Endodermal cell (in vitro differentiated cells): Measurements from ENCODE around the gene HS6ST2. TPM values are rescaled to one million over a fixed set of nuclear protein-coding genes. Genes with fewer than 3 reads are reported as not detected.

Experiments used
- DNase-seq: peaks from one replicate; pipeline ENCODE4 v3.0.0-alpha.2; 2017
- H3K27ac ChIP-seq: 2 replicates; pipeline ENCODE4 v1.5.1; 2013; ENCODE audit warnings: mild to moderate bottlenecking, low read depth, low read length, moderate library complexity
- H3K27me3 ChIP-seq: 2 replicates; pipeline ENCODE4 v1.6.1; 2013; ENCODE audit warnings: mild to moderate bottlenecking, low read length, moderate library complexity; ENCODE audit not compliant: insufficient read depth, control insufficient read depth, poor library complexity, severe bottlenecking
- H3K36me3 ChIP-seq: 2 replicates; pipeline ENCODE4 v1.7.0; 2013; ENCODE audit warnings: mild to moderate bottlenecking, low read length, moderate library complexity; ENCODE audit not compliant: control insufficient read depth, insufficient read depth
- H3K4me1 ChIP-seq: one replicate; pipeline ENCODE4 v1.7.0; 2013; ENCODE audit warnings: low read length; ENCODE audit not compliant: control insufficient read depth, insufficient read depth
- H3K4me3 ChIP-seq: 2 replicates; pipeline ENCODE4 v1.5.1; 2013; ENCODE audit warnings: mild to moderate bottlenecking, low read length, moderate library complexity
- H3K9ac ChIP-seq: 2 replicates; pipeline ENCODE4 v1.6.1; 2013; ENCODE audit warnings: mild to moderate bottlenecking, low read length, moderate library complexity; ENCODE audit not compliant: poor library complexity, severe bottlenecking; ENCODE audit errors: extremely low read depth
- H3K9me3 ChIP-seq: 2 replicates; pipeline ENCODE4 v1.6.1; 2013; ENCODE audit warnings: mild to moderate bottlenecking, low read length, moderate library complexity; ENCODE audit not compliant: control insufficient read depth
- H3K27ac Mint-ChIP-seq: 2 replicates; pipeline ENCODE4 v1.8.0; 2020; ENCODE audit warnings: mixed read lengths
- H3K27me3 Mint-ChIP-seq: 2 replicates; pipeline ENCODE4 v1.8.0; 2021; ENCODE audit warnings: mild to moderate bottlenecking, mixed read lengths; ENCODE audit not compliant: insufficient read depth
- H3K36me3 Mint-ChIP-seq: 2 replicates; pipeline ENCODE4 v1.8.0; 2020; ENCODE audit warnings: low read depth, mixed read lengths
- H3K4me1 Mint-ChIP-seq: 2 replicates; pipeline ENCODE4 v1.8.0; 2020; ENCODE audit warnings: mixed read lengths
- H3K4me3 Mint-ChIP-seq: 2 replicates; pipeline ENCODE4 v1.8.0; 2020; ENCODE audit warnings: mild to moderate bottlenecking, moderate library complexity, mixed read lengths
- H3K9me3 Mint-ChIP-seq: 2 replicates; pipeline ENCODE4 v1.8.0; 2020; ENCODE audit warnings: mild to moderate bottlenecking, mixed read lengths
- CTCF ChIP-seq: fragments of 200-600 bp; sonication (generic); conservative IDR thresholded peaks from 2 replicates; pipeline ENCODE4 v1.5.0; 2021; ENCODE audit warnings: antibody characterized with exemption, mild to moderate bottlenecking
- WGBS, 2 experiments: methylation state at CpG; one replicate each; pipeline versions ENCODE4 v1.1.5 to v1.1.7; 2013; ENCODE audit warnings: missing lambda C conversion rate in 2 of 2, mixed read lengths in 1 of 2; ENCODE audit not compliant: insufficient coverage in 1 of 2, insufficient read length in 1 of 2; 5-methylcytosine and 5-hydroxymethylcytosine counted together
- total RNA-seq, 2 donors: library from RNA; stranded (reverse); fragmentation: NEBNext Ultra II Directional in 1 of 2; extraction: Animal tissue kit (Norgen Biotek cat#: 25700) in 1 of 2; gene quantifications; 2 replicates in 1 of 2; 3 replicates in 1 of 2; pipeline ENCODE4 v1.2.1, GENCODE V29; 2021

The HS6ST2 gene
- total RNA-seq, 2 donors from 2014 or later = 4.1 to 19.4 TPM

GRCh38 chrX:132833373-132833772, 125.1 kb downstream of the HS6ST2 start:
- TF ChIP-seq CTCF = no peak
- DNase-seq = no peak

GRCh38 chrX:132831336-132831973, 127.0 kb downstream of the HS6ST2 start:
- Histone ChIP-seq H3K9me3 (no peaks in the 10 kb centered on the region), H3K4me1 (no peaks in the 10 kb centered on the region), H3K27me3 (no peaks in the 10 kb centered on the region), H3K36me3 (no peaks in the 10 kb centered on the region), H3K4me3 (no peak overlapping the region), H3K9ac (no peak overlapping the region), H3K27ac (no peak overlapping the region)
- WGBS, 2 experiments = 83 to 92% methylated on average over 2 to 8 of the region's 8 CpGs
- H3K27ac Mint-ChIP-seq = no peak overlapping the region
- no peaks in the 10 kb centered on the region for H3K36me3 Mint-ChIP-seq
- no peak for TF ChIP-seq CTCF
- no peak for DNase-seq
- H3K9me3 Mint-ChIP-seq = no peaks in the 10 kb centered on the region
- H3K4me1 Mint-ChIP-seq = peaks cover 19% of the 10 kb centered on the region
- no peaks in the 10 kb centered on the region for H3K27me3 Mint-ChIP-seq
- H3K4me3 Mint-ChIP-seq = no peak overlapping the region

More at GRCh38 chrX:132833373-132833772, 125.1 kb downstream of the HS6ST2 start:
- H3K9me3 Mint-ChIP-seq = no peaks in the 10 kb centered on the region
- Histone ChIP-seq H3K9ac (no peak overlapping the region), H3K27me3 (no peaks in the 10 kb centered on the region), H3K36me3 (no peaks in the 10 kb centered on the region), H3K4me3 (no peak overlapping the region), H3K27ac (no peak overlapping the region), H3K4me1 (no peaks in the 10 kb centered on the region), H3K9me3 (no peaks in the 10 kb centered on the region)
- no peak overlapping the region for H3K27ac Mint-ChIP-seq
- no peak overlapping the region for H3K4me3 Mint-ChIP-seq
- peaks cover 24% of the 10 kb centered on the region for H3K4me1 Mint-ChIP-seq
- no peaks in the 10 kb centered on the region for H3K27me3 Mint-ChIP-seq
- WGBS, 2 experiments = 83% methylated on average over 1 of the region's 2 CpGs; no CpG with 5 or more reads in 1 of the 2 experiments
- H3K36me3 Mint-ChIP-seq = no peaks in the 10 kb centered on the region

GRCh38 chrX:132822634-132823012, 135.8 kb downstream of the HS6ST2 start:
- no peak for TF ChIP-seq CTCF
- H3K27ac ChIP-seq = no peak overlapping the region
- no peaks in the 10 kb centered on the region for H3K27me3 ChIP-seq
- H3K9me3 ChIP-seq = no peaks in the 10 kb centered on the region
- H3K4me3 Mint-ChIP-seq = no peak overlapping the region
- no peaks in the 10 kb centered on the region for H3K36me3 ChIP-seq
- H3K27me3 Mint-ChIP-seq = peaks cover 2% of the 10 kb centered on the region
- H3K4me1 Mint-ChIP-seq = peaks cover 37% of the 10 kb centered on the region
- DNase-seq = no peak
- H3K9me3 Mint-ChIP-seq = no peaks in the 10 kb centered on the region
- H3K9ac ChIP-seq = no peak overlapping the region
- H3K4me1 ChIP-seq = no peaks in the 10 kb centered on the region
- H3K36me3 Mint-ChIP-seq = no peaks in the 10 kb centered on the region
- no peak overlapping the region for H3K27ac Mint-ChIP-seq
- H3K4me3 ChIP-seq = no peak overlapping the region
- 92% methylated on average over 2 of the region's 2 CpGs; no CpG with 5 or more reads in 1 of the 2 experiments for WGBS, 2 experiments
